Prostate gland (tissue), 2 donors: Measurements from ENCODE around the gene DOK3. TPM values are rescaled to one million over a fixed set of nuclear protein-coding genes. Genes with fewer than 3 reads are reported as not detected.

ENCODE experiments used
- DNase-seq: peaks from one replicate; pipeline ENCODE4 v3.0.0-alpha.2; 2019; ENCODE audit warnings: low spot score
- H3K27ac ChIP-seq, 2 donors: fragments of 200-600 bp; sonication (generic); 2 replicates each; pipeline ENCODE4 v1.5.1; 2017 to 2019
- H3K27me3 ChIP-seq: fragments of 200-600 bp; sonication (generic); replicated peaks from 2 replicates; pipeline ENCODE4 v1.5.1; 2019; ENCODE audit not compliant: insufficient read depth
- H3K36me3 ChIP-seq, 2 donors: fragments of 200-600 bp; sonication (generic); 1 replicate in 1 of 2; 2 replicates in 1 of 2; pipeline versions ENCODE4 v1.5.1 to v1.8.1; 2017 to 2019
- H3K4me1 ChIP-seq: fragments of 200-600 bp; sonication (generic); replicated peaks from 2 replicates; pipeline ENCODE4 v1.5.1; 2019
- H3K4me3 ChIP-seq, 2 donors: fragments of 200-600 bp; sonication (generic); 2 replicates each; pipeline ENCODE4 v1.5.1; 2017 to 2019
- H3K9me3 ChIP-seq: fragments of 200-600 bp; sonication (generic); 2 replicates; pipeline ENCODE4 v1.5.1; 2017
- POLR2A ChIP-seq: fragments of 450-650 bp; IDR thresholded peaks from one replicate; pipeline ENCODE4 v1.6.1; 2016; ENCODE audit warnings: antibody characterized with exemption, mild to moderate bottlenecking
- POLR2AphosphoS5 ChIP-seq: sonication (generic); formaldehyde crosslinking; IDR thresholded peaks from one replicate; pipeline ENCODE4 v1.6.1; 2017; ENCODE audit warnings: antibody characterized with exemption
- WGBS: methylation state at CpG from one replicate; pipeline ENCODE4 v1.1.5; 2018; 5-methylcytosine and 5-hydroxymethylcytosine counted together
- intact Hi-C: fragments of 100-400 bp; cut with DNase I; formaldehyde crosslinking; loops from one replicate; pipeline ENCODE4 v1.14.2; 2022
- total RNA-seq, 2 donors: library from RNA; depleted of rRNA; stranded (reverse); fragments of >200 nt; gene quantifications; one replicate each; pipeline ENCODE4 v1.1.0, GENCODE V29; 2016
- TF ChIP-seq, protein P1 (sequence below), 4 experiments: fragments of 200-600 bp in 2 of 4; fragments of 450-650 bp in 2 of 4; sonication (generic) in 2 of 4; IDR thresholded peaks; 1 replicate in 3 of 4; 2 replicates in 1 of 4; pipeline ENCODE4 v1.5.1; 2016 to 2019; ENCODE audit warnings: antibody characterized with exemption in 4 of 4, mild to moderate bottlenecking in 2 of 4, moderate library complexity in 2 of 4

DOK3 gene
- total RNA-seq, 2 donors from 2014 or later: 5.0 to 10.4 TPM

DNA sequence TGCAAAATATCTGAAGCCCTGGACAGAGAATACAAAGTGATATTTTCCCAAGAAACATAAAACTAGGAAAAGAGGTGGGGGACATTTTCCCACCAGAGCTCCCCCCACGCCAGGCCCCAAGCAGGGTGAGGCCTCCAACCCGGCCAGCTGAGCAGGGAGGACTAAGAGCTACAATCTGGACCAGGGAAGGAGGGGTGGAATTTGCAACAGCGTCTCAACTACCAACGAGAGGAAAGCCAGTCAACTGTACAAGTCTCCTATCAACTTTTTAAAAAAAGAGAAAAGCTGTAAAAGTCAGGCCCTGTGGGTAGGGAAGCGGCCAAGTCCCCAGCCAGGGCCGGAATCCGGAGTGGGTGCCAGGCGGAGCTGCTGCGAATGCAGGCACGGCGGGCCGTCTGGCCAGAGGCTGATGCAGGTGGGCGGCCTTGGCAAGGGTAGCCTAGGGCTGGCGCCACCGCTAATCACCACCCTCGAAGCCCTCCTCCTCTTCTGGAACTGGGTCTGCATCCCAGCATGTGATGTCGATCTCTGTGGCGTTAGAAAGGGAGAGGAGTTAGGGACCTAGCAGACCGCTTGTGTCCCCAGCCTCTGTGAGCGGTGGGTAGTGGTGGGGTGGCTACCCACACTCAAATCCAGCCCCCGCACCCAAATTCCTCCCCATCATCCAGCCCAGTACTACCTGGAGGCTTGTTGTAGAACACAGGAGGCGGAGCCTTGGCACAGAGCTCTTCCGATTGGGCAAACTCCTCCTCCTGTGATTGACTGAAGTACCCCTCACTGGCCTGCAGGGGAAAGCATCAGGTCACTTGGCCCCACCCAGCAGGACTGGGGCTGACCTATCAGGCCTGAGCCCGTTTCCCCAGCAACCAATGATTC lies 52.4 kb downstream of the DOK3 start:
- Histone ChIP-seq H3K27me3 (no peaks in the 10 kb centered on the region), H3K36me3 (no peaks in the 10 kb centered on the region), H3K9me3 (no peaks in the 10 kb centered on the region), H3K27ac (no peak overlapping the region), H3K4me3 (no peak overlapping the region), H3K4me1 (no peaks in the 10 kb centered on the region)
- intact Hi-C loops: loop anchor here (5.0 kb wide), 1 partner anchor 140 kb away; no protein-coding TSS in a partner anchor
- 41% methylated on average over 24 of the region's 24 CpGs for WGBS
- DNase-seq: peak; percentile 63
- TF ChIP-seq POLR2A: no peak
- TF ChIP-seq POLR2AphosphoS5: peak; percentile 45
- TF ChIP-seq, protein P1, sequence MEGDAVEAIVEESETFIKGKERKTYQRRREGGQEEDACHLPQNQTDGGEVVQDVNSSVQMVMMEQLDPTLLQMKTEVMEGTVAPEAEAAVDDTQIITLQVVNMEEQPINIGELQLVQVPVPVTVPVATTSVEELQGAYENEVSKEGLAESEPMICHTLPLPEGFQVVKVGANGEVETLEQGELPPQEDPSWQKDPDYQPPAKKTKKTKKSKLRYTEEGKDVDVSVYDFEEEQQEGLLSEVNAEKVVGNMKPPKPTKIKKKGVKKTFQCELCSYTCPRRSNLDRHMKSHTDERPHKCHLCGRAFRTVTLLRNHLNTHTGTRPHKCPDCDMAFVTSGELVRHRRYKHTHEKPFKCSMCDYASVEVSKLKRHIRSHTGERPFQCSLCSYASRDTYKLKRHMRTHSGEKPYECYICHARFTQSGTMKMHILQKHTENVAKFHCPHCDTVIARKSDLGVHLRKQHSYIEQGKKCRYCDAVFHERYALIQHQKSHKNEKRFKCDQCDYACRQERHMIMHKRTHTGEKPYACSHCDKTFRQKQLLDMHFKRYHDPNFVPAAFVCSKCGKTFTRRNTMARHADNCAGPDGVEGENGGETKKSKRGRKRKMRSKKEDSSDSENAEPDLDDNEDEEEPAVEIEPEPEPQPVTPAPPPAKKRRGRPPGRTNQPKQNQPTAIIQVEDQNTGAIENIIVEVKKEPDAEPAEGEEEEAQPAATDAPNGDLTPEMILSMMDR (IDR thresholded peaks at IDR 0.05): peak in 3 of 4 experiments; percentile 26 to 74 (median 53)

- WGBS: 33% methylated on average over 12 of the region's 12 CpGs
- no peak for DNase-seq
- H3K4me3 ChIP-seq: peak overlapping the region in 1 of 2 donors; percentile 42
- no peaks in the 10 kb centered on the region for H3K27me3 ChIP-seq
- no peak overlapping the region for H3K27ac ChIP-seq
- intact Hi-C loops: loop anchor here (5.0 kb wide), 1 partner anchor 139 kb away; no protein-coding TSS in a partner anchor
- TF ChIP-seq POLR2A (no peak), POLR2AphosphoS5 (no peak)
- TF ChIP-seq, protein P1 (IDR thresholded peaks at IDR 0.05): no peak
- no peaks in the 10 kb centered on the region for H3K4me1 ChIP-seq
- no peaks in the 10 kb centered on the region for H3K9me3 ChIP-seq
- no peaks in the 10 kb centered on the region for H3K36me3 ChIP-seq
These were observed 53.0 kb downstream of the DOK3 start for GRCh38 chr5:177456591-177456964.

DNA sequence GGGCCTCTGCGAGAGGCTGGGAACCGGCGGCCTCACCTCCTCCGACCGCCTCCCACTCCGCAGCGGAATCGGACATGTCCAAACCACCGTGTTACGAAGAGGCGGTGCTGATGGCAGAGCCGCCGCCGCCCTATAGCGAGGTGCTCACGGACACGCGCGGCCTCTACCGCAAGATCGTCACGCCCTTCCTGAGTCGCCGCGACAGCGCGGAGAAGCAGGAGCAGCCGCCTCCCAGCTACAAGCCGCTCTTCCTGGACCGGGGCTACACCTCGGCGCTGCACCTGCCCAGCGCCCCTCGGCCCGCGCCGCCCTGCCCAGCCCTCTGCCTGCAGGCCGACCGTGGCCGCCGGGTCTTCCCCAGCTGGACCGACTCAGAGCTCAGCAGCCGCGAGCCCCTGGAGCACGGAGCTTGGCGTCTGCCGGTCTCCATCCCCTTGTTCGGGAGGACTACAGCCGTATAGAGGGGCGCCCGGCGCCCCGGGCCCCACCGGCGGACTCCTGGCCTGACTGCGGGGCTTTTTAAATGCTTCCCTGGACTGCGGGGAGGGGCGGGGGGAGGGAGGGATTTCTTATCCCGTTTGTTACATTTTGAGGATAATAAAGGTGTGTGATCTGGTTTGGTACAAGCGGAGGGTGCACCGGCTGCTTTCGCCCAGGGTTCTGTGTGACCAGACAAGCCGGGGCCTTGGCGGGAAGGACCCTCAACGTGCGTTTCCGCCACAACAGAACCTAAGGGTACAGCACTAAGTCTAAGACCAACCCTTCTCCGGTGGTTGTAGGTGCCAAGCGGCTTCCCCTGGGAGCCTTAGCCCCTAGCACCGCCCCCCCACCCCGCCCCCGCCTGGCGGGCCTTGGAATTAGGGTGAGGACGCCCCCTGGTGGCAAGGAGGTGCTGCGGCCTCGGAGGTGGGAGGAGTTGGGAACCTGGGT lies 53.7 kb downstream of the DOK3 start:
- WGBS: under 1% methylated on average over 59 of the region's 76 CpGs
- H3K36me3 ChIP-seq: no peaks in the 10 kb centered on the region
- intact Hi-C loops: loop anchor here (2.0 to 5.0 kb wide), 4 partner anchors 43 to 139 kb away; no protein-coding TSS in a partner anchor
- H3K4me3 ChIP-seq: peak overlapping the region; percentile 42 to 54
- H3K4me1 ChIP-seq: no peaks in the 10 kb centered on the region
- peak; percentile 37 for TF ChIP-seq POLR2AphosphoS5
- no peak for TF ChIP-seq POLR2A
- TF ChIP-seq, protein P1 (IDR thresholded peaks at IDR 0.05): peak; percentile 75 to 98 (median 90)
- no peaks in the 10 kb centered on the region for H3K9me3 ChIP-seq
- H3K27me3 ChIP-seq: no peaks in the 10 kb centered on the region
- peak; percentile 91 for DNase-seq
- H3K27ac ChIP-seq: peak overlapping the region; percentile 71 to 79

GRCh38 chr5:177455036-177455660 lies 54.5 kb downstream of the DOK3 start:
- Histone ChIP-seq H3K36me3 (no peaks in the 10 kb centered on the region), H3K4me1 (no peaks in the 10 kb centered on the region), H3K27ac (peak overlapping the region; percentile 71 to 79), H3K4me3 (peak overlapping the region; percentile 42 to 54), H3K9me3 (no peaks in the 10 kb centered on the region), H3K27me3 (no peaks in the 10 kb centered on the region)
- DNase-seq: peak; percentile 71
- 0% methylated on average over 41 of the region's 80 CpGs for WGBS
- TF ChIP-seq POLR2AphosphoS5: no peak
- TF ChIP-seq, protein P1 (IDR thresholded peaks at IDR 0.05): peak; percentile 61 to 93 (median 85)
- peak; percentile 34 for TF ChIP-seq POLR2A
- intact Hi-C loops: loop anchor here (2.0 to 5.0 kb wide), 4 partner anchors 44 to 138 kb away; no protein-coding TSS in a partner anchor
